K562 (cell line): ENCODE results near the gene NTRK2. TPM values are rescaled to one million over a fixed set of nuclear protein-coding genes. Genes with fewer than 3 reads are reported as not detected.

Experiments
- CEBPG ChIP-seq, 3 experiments: fragments of 200-800 bp in 1 of 3; sonication (Bioruptor generic) in 1 of 3; sonication (generic) in 1 of 3; formaldehyde crosslinking in 1 of 3; IDR thresholded peaks in 2 of 3; conservative IDR thresholded peaks in 1 of 3; 2 replicates each; pipeline versions ENCODE4 v1.6.1 to v1.8.0; 2016 to 2022; ENCODE audit warnings: missing compliant biosample characterization in 2 of 3, missing genetic modification characterization in 2 of 3, mild to moderate bottlenecking in 1 of 3, missing genetic modification reagents in 1 of 3
- CHD1 ChIP-seq: fragments of 200-600 bp; sonication (generic); IDR thresholded peaks from one replicate; pipeline ENCODE4 v1.6.1; 2012; ENCODE audit warnings: mild to moderate bottlenecking, moderate library complexity, low read length, inconsistent platforms
- FOXK2 ChIP-seq, 2 experiments: fragments of 450-650 bp; IDR thresholded peaks in 1 of 2; conservative IDR thresholded peaks in 1 of 2; 2 replicates each; pipeline ENCODE4 v1.6.1; 2016; ENCODE audit warnings: low read depth in 2 of 2, mild to moderate bottlenecking in 1 of 2
- TAF7 ChIP-seq: fragments of 450-650 bp; IDR thresholded peaks from 2 replicates; pipeline ENCODE4 v1.6.1; 2016; ENCODE audit warnings: missing genetic modification characterization, missing compliant biosample characterization
- TSC22D4 ChIP-seq: fragments of 450-650 bp; IDR thresholded peaks from 2 replicates; pipeline ENCODE4 v1.6.1; 2016; ENCODE audit warnings: missing genetic modification characterization, missing biosample characterization, control low read depth
- ZNF217 ChIP-seq: sonication (generic); formaldehyde crosslinking; IDR thresholded peaks from 2 replicates; pipeline ENCODE4 v1.8.0; 2022; ENCODE audit warnings: mild to moderate bottlenecking, missing genetic modification reagents
- polyA plus RNA-seq, 8 experiments: library from polyadenylated mRNA; depleted of rRNA in 4 of 8; stranded (reverse) in 5 of 8; unstranded in 3 of 8; fragments of >200 nt; fragmentation: Nextera tagmentation in 2 of 8; fragmentation: Illumina TruSeq in 1 of 8; extraction: Ambion mirVana in 2 of 8; extraction: Trizol in 1 of 8; gene quantifications; 2 replicates each; pipeline versions ENCODE4 v1.2.1 to v1.2.3, GENCODE V29; 2011 to 2014; ENCODE audit warnings: inconsistent platforms in 1 of 8, missing spikeins in 1 of 8
- total RNA-seq, 7 experiments: library from RNA; depleted of rRNA in 6 of 7; stranded (reverse); fragments of >200 nt in 6 of 7; fragmentation: Illumina TruSeq in 2 of 7; extraction: Trizol in 2 of 7; gene quantifications; 2 replicates each; pipeline versions ENCODE4 v1.2.1 to v1.2.3, GENCODE V29; 2011 to 2021; ENCODE audit warnings: low replicate concordance in 1 of 7
- TF ChIP-seq, protein P1 (sequence below), 2 experiments: fragments of 250-450 bp in 1 of 2; fragments of 450-650 bp in 1 of 2; sonication (Bioruptor Pico) in 1 of 2; IDR thresholded peaks; 2 replicates each; pipeline versions ENCODE4 v1.6.1 to v1.8.0; 2016 to 2021; ENCODE audit warnings: mild to moderate bottlenecking in 2 of 2, moderate library complexity in 2 of 2, missing compliant biosample characterization in 1 of 2, missing genetic modification characterization in 1 of 2
- TF ChIP-seq, protein P2 (sequence below), 2 experiments: fragments of 450-650 bp; IDR thresholded peaks; 2 replicates each; pipeline ENCODE4 v1.6.1; 2016
- TF ChIP-seq, protein P3 (sequence below): sonication (generic); formaldehyde crosslinking; IDR thresholded peaks from 2 replicates; pipeline ENCODE4 v1.8.0; 2022; ENCODE audit warnings: missing genetic modification reagents, mild to moderate bottlenecking, moderate library complexity, borderline replicate concordance

NTRK2 gene
- total and polyA plus RNA-seq, 9 of the 15 experiments (the other 6 are each of a cell fraction or from before 2014, with no cell fraction given), result not detected

DNA sequence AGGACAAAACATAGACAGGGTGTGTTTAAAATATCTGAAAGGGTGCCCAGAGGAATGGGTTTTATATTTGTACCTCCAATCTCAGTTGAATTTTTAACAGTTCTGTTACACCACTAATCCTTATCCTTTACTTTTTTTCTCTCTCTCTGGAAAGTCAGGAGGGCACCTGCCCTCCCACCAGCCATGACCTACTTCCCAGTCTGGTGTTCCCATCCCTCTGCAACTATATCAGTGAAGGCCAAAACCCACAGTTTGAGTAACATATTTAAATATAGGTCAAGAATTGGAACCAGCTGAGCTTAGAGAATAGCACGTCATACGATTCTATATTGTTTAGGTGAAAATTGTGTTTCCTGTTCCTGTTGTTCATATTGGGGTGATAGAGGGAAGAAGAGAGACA lies 229.8 kb downstream of the NTRK2 start (continued):
- TF ChIP-seq, protein P1, sequence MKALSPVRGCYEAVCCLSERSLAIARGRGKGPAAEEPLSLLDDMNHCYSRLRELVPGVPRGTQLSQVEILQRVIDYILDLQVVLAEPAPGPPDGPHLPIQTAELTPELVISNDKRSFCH (CRISPR knock-in tag; IDR thresholded peaks at IDR 0.05), result no peak
- TF ChIP-seq, protein P1 (tag; IDR thresholded peaks at IDR 0.05), result no peak
- TF ChIP-seq, protein P2, sequence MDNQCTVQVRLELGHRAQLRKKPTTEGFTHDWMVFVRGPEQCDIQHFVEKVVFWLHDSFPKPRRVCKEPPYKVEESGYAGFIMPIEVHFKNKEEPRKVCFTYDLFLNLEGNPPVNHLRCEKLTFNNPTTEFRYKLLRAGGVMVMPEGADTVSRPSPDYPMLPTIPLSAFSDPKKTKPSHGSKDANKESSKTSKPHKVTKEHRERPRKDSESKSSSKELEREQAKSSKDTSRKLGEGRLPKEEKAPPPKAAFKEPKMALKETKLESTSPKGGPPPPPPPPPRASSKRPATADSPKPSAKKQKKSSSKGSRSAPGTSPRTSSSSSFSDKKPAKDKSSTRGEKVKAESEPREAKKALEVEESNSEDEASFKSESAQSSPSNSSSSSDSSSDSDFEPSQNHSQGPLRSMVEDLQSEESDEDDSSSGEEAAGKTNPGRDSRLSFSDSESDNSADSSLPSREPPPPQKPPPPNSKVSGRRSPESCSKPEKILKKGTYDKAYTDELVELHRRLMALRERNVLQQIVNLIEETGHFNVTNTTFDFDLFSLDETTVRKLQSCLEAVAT (IDR thresholded peaks at IDR 0.05), result no peak
- TF ChIP-seq, protein P3, sequence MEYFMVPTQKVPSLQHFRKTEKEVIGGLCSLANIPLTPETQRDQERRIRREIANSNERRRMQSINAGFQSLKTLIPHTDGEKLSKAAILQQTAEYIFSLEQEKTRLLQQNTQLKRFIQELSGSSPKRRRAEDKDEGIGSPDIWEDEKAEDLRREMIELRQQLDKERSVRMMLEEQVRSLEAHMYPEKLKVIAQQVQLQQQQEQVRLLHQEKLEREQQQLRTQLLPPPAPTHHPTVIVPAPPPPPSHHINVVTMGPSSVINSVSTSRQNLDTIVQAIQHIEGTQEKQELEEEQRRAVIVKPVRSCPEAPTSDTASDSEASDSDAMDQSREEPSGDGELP (CRISPR knock-in tag), result no peak
- TF ChIP-seq ZNF217 (CRISPR knock-in tag) (no peak), CEBPG (CRISPR knock-in tag; IDR thresholded peaks at IDR 0.05) (no peak), CEBPG (tag; conservative IDR thresholded peaks at IDR 0.05 in 1 of 2, IDR thresholded peaks at IDR 0.05 in 1 of 2) (no peak), FOXK2 (conservative IDR thresholded peaks at IDR 0.05 in 1 of 2, IDR thresholded peaks at IDR 0.05 in 1 of 2; ENCODE audit: low read depth in 2 of 2) (no peak), CHD1 (no peak), TSC22D4 (no peak), TAF7 (tag) (no peak)
